Activated CD4-positive, CD25-positive, alpha-beta regulatory T cell (primary cell): ENCODE data around the gene ZBTB24.

ENCODE experiments used
- DNase-seq, 4 experiments: peaks; one replicate each; lab custom pipeline; 2025; lab: John Stamatoyannopoulos, UW

Gene ZBTB24

GRCh38 chr6:109451376-109451775, 31.6 kb downstream of the ZBTB24 start:
- no peak for DNase-seq

GRCh38 chr6:109450801-109451200, 32.2 kb downstream of the ZBTB24 start:
- DNase-seq, result no peak

- DNase-seq, result peak in 2 of 4 experiments; percentile 17 to 19
Measured at GRCh38 chr6:109449795-109450673, 33.0 kb downstream of the ZBTB24 start.

- no peak for DNase-seq
Measured at GRCh38 chr6:109449064-109449794, 33.8 kb downstream of the ZBTB24 start.

- no peak for DNase-seq
Measured at GRCh38 chr6:109448615-109449014, 34.4 kb downstream of the ZBTB24 start.

GRCh38 chr6:109447878-109448555, 35.0 kb downstream of the ZBTB24 start:
- no peak for DNase-seq

GRCh38 chr6:109447087-109447486, 35.9 kb downstream of the ZBTB24 start:
- DNase-seq, result no peak

- no peak for DNase-seq
Measured at GRCh38 chr6:109446541-109446940, 36.5 kb downstream of the ZBTB24 start.

- no peak for DNase-seq
Measured at GRCh38 chr6:109446072-109446471, 36.9 kb downstream of the ZBTB24 start.

GRCh38 chr6:109445382-109445781, 37.6 kb downstream of the ZBTB24 start:
- no peak for DNase-seq

- no peak for DNase-seq
Measured at GRCh38 chr6:109443425-109443950, 39.5 kb downstream of the ZBTB24 start.

- DNase-seq, result no peak
Measured at GRCh38 chr6:109442393-109442924, 40.6 kb downstream of the ZBTB24 start.

- no peak for DNase-seq
Measured at GRCh38 chr6:109441069-109441816, 41.8 kb downstream of the ZBTB24 start.

GRCh38 chr6:109440331-109441068, 42.5 kb downstream of the ZBTB24 start, which contains the start of the genes PPIL6 and SMPD2:
Gene PPIL6 (minus strand): TSS chr6:109440628. CDS start chr6:109440590, 38 bp downstream.
Gene SMPD2 (plus strand): TSS chr6:109440724. CDS start chr6:109441122, 398 bp downstream.
- peak; percentile 50 to 61 (median 56) for DNase-seq

GRCh38 chr6:109436041-109436440, 47.0 kb downstream of the ZBTB24 start:
- DNase-seq, result no peak

GRCh38 chr6:109434456-109434855, 48.6 kb downstream of the ZBTB24 start:
- DNase-seq, result no peak

- DNase-seq, result no peak
Measured at GRCh38 chr6:109429496-109429895, 53.5 kb downstream of the ZBTB24 start.

- no peak for DNase-seq
Measured at GRCh38 chr6:109428889-109429477, 54.0 kb downstream of the ZBTB24 start.

GRCh38 chr6:109424946-109425345, 58.1 kb downstream of the ZBTB24 start:
- no peak for DNase-seq

- DNase-seq, result no peak
Measured at GRCh38 chr6:109421184-109421583, 61.8 kb downstream of the ZBTB24 start.
